Stimulated activated CD8-positive, alpha-beta memory T cell treated with anti-CD3 and anti-CD28 coated beads, Interleukin-4, amount 100 ng/mL, for 4 hours (primary cell): ENCODE data around the gene MASP2.
"Not testable (repeated sequence)": the region's sequence is repeated elsewhere in the genome, so short reads cannot be mapped to it uniquely, and the experiment has no call there.

Experiments
- DNase-seq, 2 donors: peaks; one replicate each; pipeline ENCODE4 v3.0.0-alpha.2; 2020; ENCODE audit warnings: low read depth in 2 of 2, low spot score in 1 of 2

Gene MASP2

DNA sequence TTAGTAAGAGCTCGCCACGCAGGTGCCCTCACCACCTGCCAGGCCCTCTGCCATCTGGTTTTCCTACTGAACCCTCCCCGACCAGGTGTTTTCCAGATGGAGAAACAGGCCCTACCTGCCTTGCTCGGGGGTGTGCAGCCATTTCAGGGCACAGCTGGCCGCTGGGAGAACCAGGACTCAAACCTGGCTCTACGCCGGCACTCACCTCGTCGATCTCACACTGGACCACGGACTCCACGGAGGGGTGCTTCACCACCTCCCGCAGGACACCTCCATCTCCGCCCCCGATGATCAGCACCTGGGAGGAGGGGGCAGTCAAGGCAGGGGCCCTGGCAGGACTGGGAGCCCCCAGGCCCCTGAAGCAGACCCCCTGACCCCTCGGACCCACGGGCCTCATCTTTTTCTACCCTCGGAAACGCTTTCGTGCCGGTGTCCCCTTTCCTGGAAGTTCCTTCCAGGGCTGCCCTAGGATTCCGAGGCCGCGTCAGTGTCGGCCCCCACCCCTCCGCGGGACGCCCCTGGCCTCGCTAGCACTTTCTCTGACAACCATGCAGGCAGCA is 11.6 kb upstream of the MASP2 start:
- no peak for DNase-seq

DNA sequence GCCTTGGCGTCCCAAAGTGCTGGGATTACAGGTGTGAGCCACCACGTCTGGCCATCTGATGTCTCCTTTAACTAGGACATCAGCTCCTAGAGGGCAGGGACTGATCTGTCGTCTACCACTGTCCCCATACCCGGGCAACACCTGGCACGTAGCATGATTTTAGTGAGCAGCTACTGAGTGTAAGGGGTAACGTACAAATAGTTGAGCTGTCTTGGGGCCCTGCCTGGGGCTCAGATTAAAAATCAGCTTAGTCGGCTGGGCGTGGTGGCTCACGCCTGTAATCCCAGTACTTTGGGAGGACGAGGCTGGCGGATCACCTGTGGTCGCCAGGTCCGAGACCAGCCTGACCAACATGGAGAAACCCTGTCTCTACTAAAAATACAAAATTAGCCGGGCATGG is 11.0 kb upstream of the MASP2 start:
- no peak for DNase-seq

DNA sequence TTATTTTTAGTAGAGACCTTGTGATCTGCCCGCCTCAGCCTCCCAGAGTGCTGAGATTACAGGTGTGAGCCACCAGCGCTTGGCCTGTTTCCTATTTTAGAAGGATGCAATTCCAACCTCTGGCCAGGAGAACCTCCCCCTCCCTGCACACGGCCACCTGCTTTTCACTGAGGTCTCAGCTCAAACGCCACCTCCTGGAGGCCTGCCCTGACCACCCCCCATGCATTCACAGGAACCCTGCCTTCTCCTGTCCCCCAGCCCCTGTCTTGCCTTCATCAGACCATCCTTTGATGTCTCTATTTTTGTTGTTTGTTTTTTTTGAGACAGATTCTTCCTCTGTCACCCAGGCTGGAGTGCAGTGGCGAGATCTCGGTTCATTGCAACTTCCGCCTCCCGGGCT is 10.4 kb upstream of the MASP2 start:
- no peak for DNase-seq

DNA sequence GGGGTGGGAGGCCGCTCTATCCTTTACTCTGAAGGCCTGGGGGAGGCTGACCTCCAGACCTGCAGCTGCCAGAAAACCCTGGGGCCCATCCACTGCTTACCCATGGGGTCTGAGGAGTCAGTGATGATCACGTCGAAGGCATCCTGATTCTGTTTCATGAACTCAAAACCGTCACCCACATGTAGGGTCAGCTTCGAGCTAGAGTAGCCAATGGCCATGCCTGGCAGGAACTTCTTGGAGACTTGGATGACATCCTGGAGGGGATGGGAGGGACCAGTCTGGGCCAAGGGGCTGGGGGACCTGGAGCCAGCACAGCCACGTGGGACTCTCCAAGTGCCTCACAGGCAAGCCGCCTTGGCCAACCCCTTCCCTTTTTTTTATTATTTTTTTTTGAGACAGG is 9.5 kb upstream of the MASP2 start:
- no peak for DNase-seq

DNA sequence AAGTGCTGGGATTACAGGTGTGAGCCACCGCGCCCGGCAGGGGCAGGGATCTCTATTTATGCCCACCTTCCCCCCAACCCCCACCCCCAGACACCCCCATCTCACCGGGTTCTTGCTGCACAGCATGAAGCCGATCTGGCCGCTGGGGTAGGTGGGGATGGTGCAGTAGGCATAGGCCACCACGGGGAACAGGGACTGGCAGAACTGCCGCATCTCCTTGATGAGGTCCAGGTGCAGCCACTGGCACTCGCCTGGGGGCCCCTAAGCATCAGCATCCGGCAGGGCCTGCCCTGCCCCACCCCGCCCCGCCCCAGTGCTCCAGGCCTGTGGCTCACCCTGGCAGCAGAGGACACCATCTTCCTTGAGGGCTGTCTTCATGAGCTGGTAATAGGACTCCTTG is 8.6 kb upstream of the MASP2 start:
- DNase-seq: no peak

DNA sequence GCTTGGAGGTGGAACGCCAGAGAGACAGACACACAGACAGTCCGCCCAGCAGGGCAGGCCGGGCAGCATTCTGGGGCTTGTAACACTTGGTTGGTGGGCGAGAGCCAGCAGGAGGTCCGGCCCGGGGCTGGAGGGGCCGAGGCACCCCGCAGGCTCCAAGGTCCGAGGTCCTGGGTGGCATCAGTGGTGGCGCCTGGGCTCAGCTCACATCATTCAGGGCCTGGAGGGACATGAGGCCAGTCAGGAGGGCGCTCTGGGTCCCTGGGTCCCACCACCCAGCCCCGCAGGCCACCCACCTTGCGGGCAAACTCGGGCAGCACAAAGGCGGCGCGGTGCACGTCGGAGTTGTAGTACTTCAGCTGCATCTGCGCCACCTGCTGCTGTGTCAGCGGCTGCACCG is 7.6 kb upstream of the MASP2 start:
- DNase-seq: no peak

DNA sequence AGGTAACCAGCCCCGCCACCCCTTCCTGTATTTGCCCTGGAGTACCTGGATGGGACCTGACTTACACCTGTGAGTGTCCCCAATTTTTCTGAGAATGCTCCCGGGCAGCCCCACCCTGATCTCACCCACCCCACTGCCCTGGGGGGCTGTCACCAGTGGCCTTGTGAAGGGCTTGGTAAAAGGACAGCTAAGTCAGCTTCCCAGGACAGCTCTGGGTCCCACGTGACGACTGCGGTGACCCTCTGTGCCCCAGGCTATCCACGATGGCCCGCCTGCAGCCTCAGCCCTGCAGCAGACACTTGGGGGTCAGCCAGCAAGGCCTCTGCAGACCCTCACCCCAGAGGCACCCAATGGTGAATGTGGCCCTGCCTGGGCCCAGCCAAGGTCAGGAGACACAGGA is 7.1 kb upstream of the MASP2 start:
- DNase-seq: no peak

DNA sequence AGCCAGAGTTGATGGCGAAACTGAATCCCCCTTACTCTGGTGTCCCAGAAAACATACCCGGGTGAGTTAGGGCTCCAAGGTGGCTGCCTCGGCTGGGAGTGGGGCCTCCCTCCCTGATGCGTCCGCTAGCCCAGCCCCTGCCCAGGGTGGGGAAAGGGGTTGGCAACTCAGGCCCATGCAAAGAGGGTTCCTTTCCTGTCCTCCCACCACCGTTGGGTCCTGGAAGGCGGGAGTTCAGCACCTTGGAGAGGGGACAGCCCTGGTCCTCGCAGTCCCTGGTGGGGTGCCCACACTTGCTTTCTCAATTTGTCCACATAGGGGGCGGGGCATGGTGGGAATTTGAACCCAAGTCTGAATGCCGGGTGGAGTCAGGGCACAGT is 6.7 kb upstream of the MASP2 start:
- no peak for DNase-seq

DNA sequence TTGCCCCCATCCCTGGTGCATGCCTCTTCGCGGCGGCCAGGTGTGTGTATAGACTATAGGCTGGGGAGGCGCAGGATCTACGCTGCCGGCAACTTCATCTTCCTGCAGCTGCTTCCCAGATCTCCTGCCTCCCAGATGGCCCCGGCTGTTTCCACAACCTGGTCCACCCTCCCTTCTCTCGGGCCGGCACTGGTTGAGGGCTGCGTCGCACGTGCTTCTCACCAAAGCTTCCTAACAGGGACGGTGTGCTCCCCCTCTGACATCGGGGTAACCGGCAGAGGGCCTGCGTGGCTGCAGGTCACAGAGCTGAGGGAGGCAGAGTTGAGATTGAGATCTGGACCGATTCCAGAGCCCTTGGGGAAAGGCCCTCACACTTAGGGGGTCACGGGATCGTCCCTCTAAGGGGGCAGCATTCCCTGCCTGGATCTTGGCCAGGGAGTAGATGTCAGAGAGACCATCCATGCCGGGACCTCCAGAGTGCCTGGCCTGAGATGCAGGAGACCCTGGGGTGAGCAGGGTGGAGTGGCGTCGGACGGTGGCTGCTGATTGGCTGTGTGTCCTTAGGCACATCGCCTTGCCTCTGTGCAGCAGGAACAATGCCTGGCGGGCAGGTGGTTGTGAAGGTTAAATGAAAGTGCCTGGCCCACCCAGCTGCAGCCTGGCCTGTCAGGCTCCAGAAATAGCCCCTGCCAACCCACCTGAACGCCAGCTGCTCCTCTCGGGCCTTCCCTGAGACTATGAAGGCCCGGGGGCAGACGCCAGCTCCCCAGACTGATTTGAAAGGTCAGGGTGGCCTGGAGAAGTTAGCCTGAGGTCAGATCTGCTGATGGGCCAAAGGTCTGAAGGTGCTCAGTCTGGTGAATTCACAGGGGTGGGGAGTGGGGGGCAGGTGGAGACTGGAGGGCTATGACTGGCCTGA is 6.1 kb upstream of the MASP2 start:
- no peak for DNase-seq

DNA sequence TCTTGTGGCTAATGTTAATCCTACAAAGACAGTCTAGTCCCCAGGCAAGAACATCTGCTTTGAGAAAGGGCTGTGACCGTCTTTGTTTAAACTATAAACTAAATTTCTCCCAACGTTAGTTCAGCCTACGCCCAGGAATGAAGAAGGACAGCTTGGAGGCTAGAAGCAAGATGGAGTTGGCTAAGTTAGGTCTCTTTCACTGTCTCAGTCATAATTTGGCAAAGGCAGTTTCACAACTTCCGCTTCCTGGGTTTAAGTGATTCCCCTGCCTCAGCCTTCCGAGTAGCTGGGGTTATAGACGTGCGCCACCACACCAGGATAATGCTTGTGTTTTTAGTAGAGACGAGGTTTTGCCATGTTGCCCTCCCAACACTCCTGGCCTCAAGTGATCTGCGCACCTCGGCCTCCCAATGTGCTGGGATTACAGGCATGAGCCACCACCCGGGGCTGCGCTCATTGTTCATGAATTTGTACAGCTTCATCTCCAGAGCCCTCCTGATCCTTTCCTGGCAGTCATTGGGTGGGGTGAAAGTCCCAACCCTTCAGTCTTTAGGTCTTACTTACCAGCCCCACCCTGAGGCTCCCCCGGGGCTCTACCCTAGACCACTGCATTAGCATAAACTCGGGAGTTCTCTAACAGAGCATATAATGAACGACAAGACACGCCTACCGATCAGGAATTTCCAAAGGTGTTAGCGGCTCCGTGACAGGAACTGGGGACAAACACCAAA is 4.9 kb upstream of the MASP2 start:
- no peak for DNase-seq

DNA sequence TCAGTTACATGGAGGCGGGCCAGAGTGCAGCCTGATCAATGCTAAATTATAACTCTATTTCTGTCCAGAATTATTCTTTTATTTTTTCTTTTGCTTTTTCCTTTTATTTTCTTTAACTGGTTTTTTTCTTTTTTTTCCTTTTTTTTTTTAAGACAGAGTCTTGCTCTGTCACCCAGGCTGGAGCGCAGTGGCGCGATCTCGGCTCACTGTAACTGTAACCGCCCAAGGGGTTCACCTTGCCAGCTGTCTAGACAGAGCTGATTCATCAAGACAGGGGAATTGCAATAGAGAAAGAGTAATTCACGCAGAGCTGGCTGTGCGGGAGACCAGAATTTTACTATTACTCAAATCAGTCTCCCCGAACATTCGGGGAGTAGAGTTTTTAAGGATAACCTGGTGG is 4.1 kb upstream of the MASP2 start:
- DNase-seq: not testable (repeated sequence)

DNA sequence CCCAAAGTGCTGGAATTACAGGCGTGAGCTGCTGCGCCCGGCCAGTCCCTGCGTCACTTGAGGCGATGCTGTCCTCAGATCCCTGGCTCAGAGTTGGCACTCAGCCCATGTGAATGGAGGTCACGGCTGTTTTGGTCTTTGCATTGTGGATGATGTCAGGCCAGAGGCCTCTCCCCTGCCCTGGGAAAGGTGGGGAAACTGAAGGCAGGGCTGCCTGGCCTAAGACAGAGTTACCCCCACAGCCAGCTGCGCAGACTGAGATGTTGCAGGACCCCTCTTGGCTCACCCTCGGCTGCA is 821 bp downstream of the MASP2 start:
- no peak for DNase-seq

DNA sequence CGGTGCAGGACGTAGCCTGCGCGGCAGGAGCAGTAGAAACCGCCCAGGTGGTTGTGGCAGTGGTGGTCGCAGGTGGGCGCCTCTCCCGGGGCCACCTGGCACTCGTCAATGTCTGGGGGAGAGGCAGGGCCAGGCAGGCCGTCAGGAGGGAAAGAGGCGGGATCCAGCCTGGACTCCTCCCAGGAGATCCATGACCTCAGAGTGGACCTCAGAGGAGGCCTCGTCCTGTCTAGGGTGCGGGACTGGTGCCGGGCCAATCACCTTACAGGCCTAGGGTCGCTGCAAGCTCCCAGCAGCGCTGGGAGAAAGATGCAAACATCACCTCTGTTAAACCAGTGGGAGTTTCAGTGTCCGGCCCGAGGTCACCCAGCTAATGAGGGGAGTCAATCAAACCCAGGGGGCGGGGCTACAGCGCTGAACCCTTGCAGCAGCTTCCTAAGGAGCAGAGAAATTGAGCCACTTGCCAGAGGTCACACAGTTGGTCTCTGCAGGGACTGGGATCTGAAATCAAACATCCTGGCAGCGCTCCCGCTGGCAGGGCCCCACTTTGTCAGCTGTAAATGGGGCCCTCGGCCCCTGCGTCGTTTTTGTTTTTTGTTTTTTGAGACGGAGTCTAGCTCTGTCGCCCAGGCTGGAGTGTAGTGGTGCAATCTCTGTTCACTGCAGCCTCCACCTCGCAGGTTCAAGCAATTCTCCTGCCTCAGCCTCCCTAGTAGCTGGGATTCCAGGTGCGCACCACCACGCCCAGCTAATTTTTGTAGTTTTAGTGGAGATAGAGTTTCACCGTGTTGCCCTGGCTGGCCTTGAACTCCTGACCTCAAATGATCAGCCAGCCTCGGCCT is 1.4 kb downstream of the MASP2 start:
- DNase-seq: no peak

DNA sequence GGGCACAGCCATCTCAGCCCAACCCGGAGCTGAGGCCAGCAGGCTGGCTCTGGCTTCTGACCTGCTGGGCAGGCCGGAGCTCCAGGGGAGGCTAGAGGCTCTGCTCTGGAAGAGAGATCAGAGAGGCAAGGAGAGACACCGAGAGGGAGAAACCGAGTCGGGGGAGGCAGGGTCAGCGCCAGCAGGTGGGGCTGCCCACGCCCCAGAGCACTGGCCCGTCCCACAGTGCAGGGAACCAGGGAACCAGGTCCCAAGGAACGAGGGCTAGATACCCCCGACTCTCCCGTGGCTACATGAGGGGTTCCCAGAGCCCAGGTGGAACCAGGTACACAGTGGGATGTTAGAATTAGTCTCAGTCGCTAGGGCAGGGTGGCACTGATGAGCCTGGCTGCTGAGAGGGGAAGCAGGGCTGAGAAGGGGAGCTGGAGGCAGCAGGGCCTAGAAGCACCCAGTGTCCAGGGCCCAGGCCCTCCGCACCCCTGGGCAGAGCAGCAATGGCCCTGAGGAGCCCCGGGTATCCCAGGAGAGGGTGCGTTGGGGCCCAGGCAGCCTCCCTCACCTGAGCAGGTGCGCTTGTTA is 2.1 kb downstream of the MASP2 start:
- DNase-seq: no peak

DNA sequence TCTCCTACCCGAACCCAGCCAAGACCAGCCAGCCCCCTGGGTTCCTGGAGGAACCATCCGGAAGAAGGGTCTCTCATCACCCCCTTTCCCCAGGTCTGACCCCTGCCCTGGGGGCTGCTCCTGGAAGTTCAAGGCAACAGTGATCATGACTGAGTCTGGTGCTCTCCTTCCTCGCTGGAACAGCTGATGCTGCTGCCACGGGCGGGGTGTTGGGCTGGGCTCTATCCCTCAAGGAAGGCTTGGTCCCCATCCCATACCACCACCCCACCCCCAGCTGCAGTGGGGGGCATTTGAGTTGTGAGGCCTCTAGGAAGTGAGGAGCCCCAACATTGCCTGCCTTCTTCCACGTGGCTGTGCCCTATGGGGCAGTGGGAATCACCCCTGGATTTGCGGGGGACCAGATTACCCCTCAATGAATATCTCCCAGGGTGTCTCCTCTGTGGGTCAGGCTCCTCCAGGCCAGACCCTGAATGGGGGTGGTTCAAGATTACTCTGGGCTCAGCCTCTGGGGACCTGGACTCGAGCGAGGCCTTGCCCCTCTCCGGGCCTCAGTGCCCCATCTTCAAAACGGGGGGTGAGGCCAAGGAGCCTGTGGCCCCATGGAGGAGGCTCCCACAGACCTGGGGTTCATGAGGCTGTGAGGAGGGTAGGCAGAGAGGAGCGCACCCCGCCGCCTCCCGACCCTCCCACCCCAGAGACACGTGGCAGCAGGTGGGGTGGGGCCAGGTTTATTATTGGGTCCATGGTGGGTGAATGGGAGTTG is 2.8 kb downstream of the MASP2 start:
- DNase-seq: no peak

DNA sequence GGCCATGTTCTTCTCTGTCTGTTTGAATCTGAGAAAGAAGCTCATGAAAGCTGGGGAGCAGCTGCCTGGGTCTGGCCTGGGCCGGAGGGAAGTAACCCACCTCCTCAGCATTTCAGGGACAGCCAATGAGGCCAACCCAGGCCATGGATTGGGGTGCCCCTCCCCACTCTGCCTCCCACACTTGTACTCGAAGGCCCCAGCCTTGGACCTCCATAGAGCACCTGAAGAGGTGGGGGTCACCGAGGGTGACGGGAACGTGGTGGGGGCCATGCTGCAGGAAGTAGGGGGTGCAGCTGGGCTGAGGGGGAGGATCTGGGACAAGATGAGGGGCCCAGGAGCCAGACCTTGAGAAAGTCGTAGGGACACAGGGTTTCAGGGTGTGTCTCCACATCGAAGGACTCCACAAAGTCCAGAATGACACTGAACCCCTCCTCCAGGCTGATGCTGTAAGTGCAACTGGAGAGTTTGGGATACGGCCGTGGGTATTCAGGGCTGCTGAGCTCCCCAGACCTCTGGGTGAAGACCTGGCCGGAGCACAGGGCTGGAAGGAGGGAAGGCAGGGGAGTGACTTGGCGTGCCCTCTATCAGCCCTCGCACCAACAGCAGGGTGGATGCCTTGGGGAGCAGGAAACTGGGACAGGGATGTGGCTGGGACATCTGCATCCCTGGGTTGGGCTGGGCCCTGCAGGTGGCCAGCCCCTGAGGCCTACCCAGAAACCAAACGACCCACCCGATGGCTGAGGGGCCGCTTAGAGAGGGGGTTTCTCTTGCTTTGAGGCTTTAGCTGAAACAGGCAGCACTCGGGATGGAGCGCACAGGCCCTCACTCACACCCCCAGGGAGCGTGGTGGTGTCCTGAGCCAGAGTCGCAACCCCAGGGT is 3.8 kb downstream of the MASP2 start:
- DNase-seq: no peak

DNA sequence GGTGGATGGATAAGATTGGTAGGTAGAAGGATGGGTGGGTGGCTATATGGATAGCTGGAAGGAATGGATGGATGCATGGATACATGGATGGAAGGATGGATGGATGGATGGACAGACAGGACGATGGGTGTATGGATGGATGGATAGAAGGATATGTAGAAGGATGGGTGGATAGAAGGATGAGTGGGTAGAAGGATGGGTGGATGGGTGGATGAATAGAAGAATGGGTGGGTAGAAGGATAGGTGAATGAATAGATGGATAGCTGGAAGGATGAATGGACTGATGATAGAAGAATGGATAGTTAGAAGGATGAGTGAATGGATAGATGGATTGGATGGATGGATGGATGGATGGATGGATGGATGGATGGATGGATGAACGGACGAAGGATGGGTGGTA is 5.0 kb downstream of the MASP2 start:
- no peak for DNase-seq

DNA sequence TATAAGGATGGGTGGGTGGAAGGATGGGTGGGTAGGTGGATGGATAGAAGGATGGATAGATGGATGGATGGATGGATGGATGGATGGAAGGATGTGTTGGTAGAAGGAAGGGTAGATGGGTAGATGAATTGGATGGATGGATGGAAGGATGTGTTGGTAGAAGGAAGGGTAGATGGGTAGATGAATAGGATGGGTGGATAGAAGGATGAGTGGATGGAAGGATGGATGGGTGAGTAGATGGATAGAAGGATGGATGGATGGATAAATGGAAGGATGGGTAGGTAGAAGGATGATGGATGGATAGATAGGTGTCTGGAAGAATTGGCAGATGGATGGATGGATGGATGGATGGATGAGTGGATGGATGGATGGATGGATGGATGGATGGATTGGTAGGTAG is 6.0 kb downstream of the MASP2 start:
- DNase-seq: no peak

DNA sequence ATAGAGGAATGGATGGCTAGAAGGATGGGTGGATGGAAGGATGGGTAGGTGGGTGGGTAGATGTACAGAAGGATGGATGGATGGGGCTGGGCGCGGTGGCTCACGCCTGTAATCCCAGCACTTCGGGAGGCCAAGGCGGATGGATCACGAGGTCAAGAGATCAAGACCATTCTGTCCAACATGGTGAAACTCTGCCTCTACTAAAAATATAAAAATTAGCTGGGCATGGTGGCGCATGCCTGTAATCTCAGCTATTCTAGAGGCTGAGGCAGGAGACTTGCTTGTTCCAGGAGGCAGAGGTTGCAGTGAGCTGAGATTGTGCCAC is 7.0 kb downstream of the MASP2 start:
- DNase-seq: not testable (repeated sequence)
